Stimulated activated CD8-positive, alpha-beta memory T cell treated with anti-CD3 and anti-CD28 coated beads, Interleukin-4, amount 100 ng/mL, for 4 hours (primary cell): ENCODE data around the gene MYO18B.

Source experiments
- DNase-seq, 2 donors: peaks; one replicate each; pipeline ENCODE4 v3.0.0-alpha.2; 2020; ENCODE audit warnings: low read depth in 2 of 2, low spot score in 1 of 2

The MYO18B gene

GRCh38 chr22:25845985-25846745 is 104.2 kb downstream of the MYO18B start:
- no peak for DNase-seq

- DNase-seq: no peak
Measured at GRCh38 chr22:25847451-25847850, 105.5 kb downstream of the MYO18B start.

DNA sequence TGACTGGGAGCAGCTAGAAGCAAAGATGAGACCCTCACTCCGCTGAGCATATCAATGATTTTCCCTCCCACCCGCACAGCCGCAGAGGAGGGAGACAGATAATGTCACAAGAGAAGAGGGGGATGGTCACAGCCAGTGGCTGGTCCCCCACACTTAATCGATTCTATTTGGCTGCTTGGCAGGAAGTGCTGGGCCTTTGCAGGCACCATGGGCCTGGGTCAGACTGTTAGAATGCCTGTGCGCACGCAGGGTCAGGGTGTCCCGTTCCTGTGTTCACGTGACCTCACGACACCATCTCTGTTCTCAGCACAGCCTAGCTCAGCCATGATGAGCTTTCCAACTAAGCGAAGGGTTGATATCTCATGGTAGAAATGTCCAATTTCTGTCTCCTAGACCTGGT is 107.0 kb downstream of the MYO18B start:
- no peak for DNase-seq

- no peak for DNase-seq
Measured at GRCh38 chr22:25849522-25849921, 107.5 kb downstream of the MYO18B start.

GRCh38 chr22:25852223-25852622 is 110.2 kb downstream of the MYO18B start:
- no peak for DNase-seq

DNA sequence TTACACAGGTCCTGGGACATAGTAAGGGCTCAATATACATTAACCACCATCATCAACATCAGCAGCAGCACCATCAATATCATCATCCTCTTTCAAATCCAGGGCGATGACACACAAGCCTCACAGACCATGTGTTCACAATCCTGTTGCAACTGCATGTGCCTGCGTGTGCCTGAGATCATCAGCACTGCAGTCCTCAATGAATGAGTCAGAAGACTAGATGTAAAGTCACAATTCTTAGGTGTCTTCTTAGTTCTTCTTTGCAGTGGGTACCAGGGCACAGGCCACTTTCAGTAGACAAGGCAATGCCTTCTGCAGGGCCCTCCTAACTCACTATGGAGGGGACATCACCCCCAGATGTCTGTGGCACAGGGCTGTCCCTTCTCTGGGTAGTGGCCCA is 111.1 kb downstream of the MYO18B start:
- DNase-seq: no peak

DNA sequence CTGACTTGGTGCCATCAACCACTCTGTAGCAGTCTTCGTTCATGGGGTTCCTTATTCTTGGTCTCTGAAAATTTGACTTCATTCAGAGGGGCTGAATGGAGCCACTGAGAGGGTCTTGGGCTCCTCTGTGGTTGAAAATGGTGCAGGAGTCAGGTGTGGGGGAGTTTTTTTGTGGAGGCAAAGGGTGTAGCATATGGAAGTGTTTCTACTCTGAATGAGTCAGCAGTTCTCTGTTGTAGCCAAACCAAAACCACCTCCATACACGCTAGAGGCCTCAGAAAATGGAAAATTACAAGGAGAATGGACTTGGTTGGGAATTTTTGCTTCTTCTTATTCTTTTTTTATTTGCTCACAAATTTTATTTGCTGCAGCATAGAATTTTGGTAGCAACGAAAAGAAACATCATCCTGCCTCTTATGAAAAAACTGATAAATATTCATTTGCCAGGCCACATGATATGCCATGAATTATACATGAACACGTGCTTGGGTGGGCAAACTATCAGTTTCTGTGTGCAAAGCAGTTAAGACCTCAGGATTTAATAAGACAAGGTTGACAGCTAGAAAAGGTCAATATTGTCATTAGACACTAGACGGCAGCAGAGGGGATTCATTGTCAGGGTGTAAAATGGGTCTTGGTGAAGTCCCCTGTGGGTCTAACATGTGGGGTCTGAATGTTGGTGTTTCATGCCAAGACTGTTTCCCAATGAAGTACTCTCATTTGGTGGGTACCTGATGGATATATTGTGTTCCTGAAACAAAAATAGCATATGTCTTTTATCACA is 111.7 kb downstream of the MYO18B start:
- DNase-seq: no peak

DNA sequence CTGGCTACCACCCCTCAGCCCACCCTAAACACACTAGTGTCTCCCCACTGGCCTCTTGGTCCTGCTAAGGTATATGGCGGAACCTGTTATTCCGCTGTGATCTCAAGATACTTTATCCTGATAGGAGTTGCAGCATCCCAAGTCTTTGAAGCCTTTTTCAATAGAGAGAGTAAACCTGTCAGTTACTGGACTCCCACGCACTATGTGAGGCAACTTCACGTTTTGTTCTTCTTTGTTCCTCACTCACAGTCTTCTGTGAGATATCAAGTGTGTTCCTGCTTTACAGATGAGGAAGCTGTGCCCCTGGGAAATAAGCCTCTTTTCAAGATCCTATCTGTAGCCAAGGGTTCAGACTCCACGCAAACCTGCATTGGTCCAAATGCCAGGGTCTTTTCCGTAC is 127.8 kb downstream of the MYO18B start:
- DNase-seq: no peak

DNA sequence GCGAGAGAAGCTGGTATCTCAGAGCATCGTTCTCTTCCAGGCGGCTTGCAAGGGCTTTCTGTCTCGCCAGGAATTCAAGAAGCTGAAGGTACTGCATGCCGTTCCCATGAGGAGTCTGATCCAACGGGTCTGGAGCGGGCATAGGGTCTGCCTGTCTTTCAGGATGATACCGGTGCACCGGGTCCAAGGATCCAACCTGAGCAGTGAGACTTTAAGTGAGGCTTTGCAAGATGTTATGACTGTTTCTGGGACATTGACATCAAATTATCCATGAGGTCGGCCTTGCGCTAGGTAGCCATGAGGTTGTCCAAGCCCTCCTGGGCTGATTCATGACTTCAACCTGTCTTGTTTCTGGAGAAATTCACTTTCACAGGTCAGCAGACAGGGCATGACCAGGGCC is 132.3 kb downstream of the MYO18B start:
- DNase-seq: no peak

- no peak for DNase-seq
Measured at GRCh38 chr22:25875461-25875860, 133.5 kb downstream of the MYO18B start.

GRCh38 chr22:25876871-25877270 is 134.9 kb downstream of the MYO18B start:
- DNase-seq: no peak

DNA sequence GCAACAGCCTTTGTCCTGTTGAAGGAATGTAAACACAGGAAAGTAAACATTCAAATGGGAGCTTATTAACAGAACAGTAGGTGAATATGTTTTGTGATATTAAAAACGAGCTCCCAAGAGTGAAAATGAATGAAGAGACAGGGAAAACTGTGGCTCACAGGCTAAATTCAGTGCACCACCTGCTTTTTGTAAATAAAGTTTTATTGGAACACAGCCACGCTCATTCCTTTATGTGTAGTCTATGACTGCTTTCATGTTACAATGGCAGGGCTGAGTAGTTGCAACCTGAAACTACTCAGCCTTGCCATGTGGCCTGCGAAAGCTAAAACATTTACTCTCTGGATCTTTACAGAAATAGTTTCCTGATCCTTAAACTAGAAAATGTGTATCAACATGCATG is 136.9 kb downstream of the MYO18B start:
- DNase-seq: no peak

- no peak for DNase-seq
Measured at GRCh38 chr22:25880524-25880923, 138.5 kb downstream of the MYO18B start.

- DNase-seq: no peak
Measured at GRCh38 chr22:25881210-25881755, 139.3 kb downstream of the MYO18B start.

- DNase-seq: no peak
Measured at GRCh38 chr22:25882360-25882759, 140.4 kb downstream of the MYO18B start.

DNA sequence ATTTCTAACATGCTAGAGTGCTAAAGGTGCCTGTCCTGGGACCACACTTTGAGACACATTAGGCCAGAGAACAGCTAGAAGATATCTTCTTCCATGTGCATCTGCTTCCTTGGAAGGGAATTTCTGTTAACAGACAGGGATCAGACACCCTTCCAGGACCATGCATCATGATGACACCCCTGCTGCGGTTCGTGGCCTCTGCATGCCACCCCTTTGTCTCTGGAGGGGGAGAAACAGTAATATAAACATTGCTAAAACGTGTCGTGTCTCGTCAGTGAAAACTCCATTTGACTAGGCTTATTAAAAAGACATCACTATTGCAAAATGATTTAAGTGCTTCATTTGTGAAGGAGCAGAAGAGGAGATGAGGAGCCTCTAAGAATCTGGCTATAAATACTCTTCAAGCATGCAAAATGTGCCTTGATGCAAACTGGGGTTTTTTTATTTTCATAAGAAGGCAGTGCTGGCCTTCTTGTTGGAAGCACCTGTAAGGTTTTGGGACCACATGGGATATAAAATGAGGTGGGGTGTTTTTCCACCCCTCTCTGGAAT is 141.6 kb downstream of the MYO18B start:
- DNase-seq: no peak

- DNase-seq: no peak
Measured at GRCh38 chr22:25884121-25884520, 142.1 kb downstream of the MYO18B start.

GRCh38 chr22:25888399-25889054 is 146.5 kb downstream of the MYO18B start:
- DNase-seq: no peak

DNA sequence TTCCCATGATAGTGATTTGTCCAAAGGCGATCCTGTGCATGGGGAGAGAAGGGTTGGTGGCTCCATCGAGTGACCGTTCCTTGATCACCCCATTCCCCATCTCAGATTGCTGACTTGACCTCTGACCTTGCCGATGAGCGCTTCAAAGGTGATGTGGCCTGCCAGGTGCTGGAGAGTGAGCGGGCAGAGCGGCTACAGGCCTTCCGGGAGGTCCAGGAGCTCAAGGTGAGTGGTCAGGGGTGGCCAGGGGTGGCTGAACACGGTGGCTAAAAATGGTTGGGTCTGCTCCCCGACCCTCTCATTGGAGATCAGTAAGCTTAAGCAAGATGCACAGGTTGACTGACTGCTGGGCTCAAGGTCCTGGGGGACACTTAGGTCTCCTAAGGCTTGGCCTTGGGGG is 148.7 kb downstream of the MYO18B start:
- DNase-seq: no peak

- no peak for DNase-seq
Measured at GRCh38 chr22:25892678-25893077, 150.7 kb downstream of the MYO18B start.

DNA sequence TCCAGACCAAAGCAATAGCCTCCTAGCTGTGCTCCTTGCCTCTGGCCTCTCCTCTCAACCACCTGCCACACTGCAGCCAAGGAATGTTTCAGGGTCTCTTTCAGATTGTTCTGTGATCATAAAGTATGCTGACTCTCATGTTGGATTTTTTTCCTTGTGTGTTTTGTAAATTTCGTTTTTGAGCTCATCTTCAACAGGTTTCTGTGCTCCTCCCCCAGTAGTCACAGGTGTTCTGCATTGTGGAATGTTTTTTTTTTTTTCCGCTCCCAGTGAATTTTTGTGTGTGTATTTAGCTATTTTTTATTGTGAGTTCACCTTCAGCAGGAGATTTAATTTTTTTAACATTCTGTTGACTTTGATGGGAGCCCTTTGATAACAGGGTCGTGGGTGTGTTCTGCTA is 153.7 kb downstream of the MYO18B start:
- no peak for DNase-seq

DNA sequence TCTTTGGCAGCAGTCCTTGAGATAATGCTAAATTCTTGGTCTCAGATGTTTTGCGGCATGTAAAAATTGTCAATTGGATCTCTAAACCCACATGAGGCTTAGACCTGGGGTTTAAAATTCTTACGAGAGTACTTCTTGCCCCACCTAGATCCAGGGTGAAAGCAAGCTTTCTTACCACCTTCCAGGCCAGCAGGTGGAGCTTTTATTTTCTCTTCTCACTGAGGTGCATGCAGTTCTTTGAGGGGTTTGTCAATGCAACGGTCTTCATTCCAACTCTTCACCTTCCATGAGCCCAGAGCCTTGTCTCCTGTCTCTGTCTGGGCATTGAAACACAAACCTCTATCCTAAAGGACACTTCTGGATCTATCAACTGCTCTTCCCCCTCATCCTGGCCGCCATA is 154.1 kb downstream of the MYO18B start:
- no peak for DNase-seq
